ENCODE measurements around the gene TRIM36. TPM values are rescaled to one million over a fixed set of nuclear protein-coding genes. Genes with fewer than 3 reads are reported as not detected.

The TRIM36 gene
- total RNA-seq, 1 experiment from 2014 or later: 2.0 TPM

DNA sequence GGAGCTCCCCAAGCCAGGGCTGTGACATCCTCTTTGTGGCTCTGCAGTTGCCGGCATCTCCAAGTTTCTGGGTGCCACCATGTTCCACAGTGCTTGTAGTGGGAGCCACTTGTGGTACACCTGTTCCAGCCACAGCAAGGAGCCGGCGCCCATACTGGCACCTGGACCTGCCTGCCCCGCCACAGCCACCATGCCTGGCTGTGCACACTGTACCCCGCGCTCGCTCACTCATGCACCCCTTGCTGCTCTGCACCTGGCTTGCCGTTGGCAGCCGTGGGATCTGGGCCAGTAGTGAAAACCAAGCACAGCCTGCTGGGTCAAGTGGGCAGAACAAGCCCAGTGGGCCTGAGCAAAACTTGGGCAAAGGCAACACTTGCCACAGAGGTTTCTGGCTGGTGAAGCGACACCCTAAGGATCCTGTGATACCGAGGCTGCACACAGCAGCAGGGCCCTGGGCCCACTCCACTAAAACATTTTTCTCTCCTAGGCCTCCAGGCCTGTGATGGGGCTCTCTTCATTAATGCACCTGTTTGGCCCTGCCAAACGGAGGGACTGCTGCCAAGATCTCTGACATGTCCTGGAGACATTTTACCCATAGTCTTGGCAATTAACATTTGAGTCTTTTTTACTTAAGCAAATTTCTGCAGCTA is 2.8 kb downstream of the TRIM36 start:
- DNase-seq (ENCODE audit: low spot score): no peak

DNA sequence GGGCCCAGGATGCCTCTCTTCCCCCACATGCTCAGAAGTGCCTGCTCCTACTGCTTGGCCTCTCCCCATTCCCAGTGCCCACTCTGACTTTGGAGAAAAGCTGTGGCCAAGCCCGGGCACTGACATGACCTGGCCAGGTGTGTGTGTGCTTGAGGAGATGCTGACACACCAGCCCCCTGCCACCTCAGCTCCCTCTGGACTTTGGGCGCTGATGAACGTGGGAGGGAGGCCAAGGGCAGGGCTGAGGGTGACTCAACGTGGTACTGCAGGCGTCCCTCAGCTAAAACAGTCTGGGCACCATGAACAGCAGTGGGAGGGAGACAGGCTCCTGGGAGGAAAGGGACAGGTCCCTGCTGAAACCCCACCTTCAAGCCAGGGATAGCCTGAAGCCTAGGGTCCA is 3.9 kb downstream of the TRIM36 start:
- no peak for DNase-seq (ENCODE audit: low spot score)

DNA sequence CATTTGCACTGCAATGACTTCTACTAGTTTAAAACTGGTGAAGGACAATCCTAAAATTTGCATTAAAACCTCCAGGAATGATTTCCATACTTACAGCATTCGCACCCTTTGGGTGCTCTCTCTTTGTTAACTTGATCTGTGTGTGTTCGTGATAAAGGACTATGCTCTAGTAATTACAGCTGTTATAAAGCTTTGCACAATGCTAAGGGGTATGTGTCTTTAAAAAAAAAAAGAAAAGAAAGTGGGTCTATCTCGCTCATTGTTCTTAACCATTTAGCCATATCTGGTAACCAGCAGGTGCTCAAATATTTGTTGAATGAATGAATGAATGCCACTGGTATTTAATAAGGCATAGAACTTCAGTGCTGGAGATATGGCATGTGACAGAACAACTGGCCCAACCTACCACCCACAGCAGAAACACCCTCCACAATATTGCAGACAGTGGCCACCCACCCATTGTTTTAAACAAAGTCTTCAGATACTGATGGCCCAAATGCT is 8.7 kb downstream of the TRIM36 start:
- DNase-seq (ENCODE audit: low spot score): no peak

DNA sequence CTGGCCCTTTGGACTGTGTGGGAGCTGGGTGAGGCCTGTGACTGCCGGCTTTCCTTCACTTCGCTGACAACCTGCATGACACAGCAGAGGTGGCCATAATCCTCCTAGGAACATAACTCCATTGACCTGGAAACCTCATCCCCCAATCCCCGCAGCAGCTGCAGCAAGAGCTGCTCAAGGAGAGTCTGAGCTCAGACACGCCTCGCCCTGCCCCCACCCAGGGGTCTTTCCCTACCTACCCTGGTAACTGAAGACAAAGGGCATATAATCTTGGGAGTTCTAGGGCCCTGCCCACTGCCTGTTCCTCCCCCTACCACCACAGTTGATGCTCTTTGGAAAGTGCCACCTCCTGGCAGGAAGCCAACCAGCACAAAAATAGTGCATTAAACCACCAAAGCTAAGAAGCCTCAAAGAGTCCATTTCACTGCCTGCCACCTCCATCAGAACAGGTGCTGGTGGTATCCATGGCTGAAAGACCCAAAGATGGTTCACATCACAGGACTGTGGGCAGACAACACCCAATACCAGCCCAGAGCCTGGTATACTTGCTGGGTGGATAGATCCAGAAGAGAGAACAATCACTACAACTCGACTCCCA is 18.4 kb downstream of the TRIM36 start:
- DNase-seq (ENCODE audit: low spot score): no peak

DNA sequence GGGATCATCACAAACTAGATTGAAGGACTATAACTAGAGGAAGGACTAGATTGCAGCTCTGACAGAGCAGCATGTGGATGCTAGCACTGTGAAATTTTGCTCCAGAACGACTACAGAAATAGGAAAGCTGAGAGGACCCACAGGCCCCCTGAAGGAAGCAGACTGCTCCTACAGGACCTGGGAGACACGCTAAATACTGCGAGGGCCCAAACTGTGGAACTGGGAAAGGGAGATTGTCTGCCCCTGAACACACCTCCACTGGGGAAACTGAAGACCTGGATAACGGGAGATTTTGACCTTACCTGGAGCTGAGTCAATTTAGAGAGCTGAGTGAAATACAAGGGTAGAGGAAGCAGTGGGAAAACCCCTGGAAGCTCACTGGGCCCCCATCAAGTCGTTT is 19.2 kb downstream of the TRIM36 start:
- DNase-seq (ENCODE audit: low spot score): no peak

DNA sequence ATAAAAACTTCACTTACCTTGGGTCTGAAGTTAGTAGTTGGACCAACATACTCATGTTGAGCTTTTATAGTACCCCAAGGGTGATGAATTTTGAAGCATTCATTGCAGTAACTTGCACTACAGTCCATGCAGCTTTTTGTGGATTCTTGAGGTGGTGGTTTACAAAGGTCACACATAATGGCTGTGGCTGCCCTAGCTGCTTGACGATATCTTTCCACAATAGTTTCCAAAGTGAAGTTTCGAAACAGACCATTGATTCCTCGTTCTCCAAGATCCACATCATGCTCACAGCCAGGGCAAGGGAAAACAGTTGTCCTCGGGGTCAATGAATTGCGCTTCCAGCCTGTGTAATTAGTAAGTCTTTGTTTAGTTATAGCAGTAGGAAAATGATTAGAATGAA is 22.7 kb downstream of the TRIM36 start:
- DNase-seq (ENCODE audit: low spot score): no peak

DNA sequence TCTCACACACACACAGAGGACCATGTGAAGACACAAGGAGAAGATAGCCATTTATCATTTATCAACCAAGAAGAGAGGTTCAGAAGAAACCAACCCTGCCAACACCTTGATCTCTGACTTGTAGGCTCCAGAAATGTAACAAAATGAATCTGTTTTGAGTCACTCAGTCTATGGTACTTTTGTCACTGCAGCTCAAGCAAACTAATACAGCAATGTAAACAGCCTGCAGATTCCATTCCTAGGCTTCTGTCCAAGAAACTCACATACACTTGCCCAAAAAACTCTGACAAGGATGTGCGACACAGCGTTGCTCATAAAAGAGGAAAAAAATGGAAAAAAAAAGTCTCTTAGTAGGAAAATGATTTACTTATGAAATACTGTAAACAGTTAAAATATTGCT is 33.4 kb downstream of the TRIM36 start:
- no peak for DNase-seq (ENCODE audit: low spot score)

DNA sequence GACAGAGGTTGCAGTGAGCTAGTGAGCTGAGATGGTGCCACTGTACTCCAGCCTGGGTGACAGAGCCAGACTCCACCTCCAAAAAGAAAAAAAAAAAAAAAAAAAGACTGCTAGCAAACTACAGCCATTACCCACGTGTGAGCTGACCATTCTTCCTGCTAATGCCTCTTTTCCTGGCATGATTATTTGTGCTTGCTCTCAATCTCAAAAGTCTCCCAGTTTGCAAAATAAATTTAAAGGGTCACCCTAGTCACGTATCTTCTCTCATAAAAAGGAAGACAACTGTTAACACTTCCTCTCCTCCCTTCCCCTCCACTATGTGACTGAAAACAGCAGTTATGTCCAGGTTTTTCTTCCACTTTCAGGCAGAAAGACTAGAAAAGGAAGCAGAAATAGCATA is 37.2 kb downstream of the TRIM36 start:
- no peak for DNase-seq (ENCODE audit: low spot score)

DNA sequence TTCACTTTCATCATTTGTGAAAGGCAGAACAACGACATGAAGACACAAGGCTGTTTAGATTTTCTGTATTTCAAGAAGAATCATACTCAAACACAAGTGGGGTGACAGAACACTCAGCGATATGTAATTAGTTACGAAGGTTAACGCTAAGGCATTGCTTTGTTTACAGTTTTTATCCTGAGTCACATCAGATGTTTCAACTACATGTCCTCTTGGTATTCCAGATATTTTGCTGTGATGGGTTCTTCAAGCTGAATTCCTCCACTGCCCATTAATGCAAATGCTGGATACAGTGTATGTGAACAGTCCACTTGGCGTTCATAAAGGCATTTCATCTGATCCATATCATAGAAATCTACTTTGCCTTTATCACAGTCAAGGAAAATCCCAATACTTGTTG is 43.4 kb downstream of the TRIM36 start:
- no peak for DNase-seq (ENCODE audit: low spot score)

DNA sequence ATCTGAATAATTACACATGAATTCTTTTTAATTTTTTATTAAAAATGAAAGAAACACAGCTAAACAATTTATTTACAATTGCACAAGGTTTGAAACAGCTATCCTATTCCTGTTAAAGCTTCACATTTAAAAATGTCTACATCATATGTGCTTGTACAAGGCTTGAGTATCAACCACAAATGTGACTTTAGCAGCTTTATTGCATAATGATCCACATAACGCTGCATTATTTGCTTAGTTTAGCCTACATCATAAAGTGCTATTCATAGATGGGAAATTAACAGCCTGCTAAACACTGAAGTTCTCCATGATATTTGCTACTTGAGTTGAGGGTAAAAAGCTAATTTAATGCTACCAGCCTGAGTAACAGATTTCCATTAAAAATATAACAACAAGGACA is 45.0 kb downstream of the TRIM36 start:
- DNase-seq (ENCODE audit: low spot score): no peak

DNA sequence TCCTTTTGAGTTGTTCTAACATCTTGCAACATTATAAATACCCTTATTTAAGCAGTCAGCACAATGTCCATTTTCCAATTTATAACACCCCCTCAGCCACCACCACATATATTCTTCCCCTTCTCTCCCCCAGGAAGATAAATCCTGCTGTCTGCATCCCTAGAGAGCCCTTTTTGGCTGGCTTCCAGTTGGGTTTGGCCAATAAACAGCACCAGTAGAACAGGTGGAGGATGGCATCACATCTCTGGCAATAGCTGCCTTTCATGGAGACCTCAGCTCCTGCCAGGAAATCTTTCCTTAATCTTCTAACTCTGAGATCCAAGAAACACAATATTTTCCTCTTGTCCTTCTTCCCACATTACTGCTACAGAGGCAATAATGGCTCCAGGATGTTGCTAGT is 53.7 kb downstream of the TRIM36 start:
- DNase-seq (ENCODE audit: low spot score): no peak

DNA sequence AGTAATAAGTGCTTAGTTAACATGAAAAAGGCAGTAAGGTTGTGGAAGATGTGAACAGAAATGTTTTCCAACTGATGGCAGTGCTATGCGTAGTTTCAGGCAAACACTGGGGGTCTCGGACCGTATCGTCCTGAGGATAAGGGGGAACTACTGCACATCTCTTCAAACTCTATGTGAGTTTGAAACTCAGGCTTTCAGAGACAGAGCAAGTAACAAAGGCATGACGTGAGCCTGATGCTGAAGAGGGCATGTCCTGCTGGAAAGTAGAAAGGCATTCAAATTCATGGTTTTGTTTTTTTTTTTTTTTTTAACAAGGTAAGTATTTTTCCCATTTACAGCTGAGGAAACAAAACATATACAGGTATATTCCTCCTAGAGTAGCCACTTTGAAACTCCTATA is 59.9 kb downstream of the TRIM36 start:
- no peak for DNase-seq (ENCODE audit: low spot score)

DNA sequence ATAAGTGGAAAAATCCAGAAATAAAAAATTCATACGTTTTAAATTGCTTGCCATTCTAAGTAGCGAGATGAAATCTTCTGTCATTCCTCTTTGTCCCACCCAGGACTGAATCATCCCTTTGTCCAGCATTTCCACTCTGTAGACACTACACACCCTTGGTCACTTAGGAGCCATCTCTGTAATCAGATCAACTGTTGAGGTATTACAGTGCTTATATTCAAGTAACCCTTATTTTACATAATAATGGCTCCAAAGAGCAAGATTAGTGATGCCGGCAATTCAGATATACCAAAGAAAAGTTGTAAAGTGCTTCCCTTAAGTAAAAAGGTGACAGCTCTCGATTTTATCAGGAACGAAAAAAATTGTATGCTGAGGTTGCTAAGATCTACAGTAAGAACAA is 60.4 kb downstream of the TRIM36 start:
- no peak for DNase-seq (ENCODE audit: low spot score)

DNA sequence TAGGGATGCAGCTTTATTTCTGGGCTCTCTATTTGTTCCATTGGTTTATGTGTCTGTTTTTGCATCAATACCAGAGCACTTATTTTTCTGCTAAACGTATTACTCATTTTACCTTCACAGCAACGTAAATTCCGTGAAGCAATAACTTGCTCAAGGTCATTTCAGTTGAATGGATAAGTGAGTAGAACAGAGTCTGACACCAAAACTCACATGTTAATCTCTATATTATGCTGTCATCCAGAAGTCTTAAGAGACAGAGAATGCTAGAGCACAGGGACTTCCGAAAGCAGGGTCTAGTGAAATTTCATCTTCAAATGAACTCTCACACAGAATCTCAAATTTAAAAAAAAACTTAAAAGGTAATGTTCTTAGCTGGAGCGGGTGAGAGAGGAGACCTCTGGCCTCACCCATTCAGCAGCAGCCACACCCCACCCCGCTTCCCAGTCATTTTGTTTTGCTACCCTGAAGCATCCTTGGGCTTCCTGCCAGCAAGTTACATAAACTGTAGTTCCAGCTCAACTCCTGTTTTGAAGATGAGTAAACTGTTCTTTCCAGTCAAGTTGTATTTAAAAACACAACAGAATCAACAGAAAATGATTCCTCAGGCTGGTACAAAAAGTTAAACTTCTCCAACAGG is 69.3 kb downstream of the TRIM36 start:
- no peak for DNase-seq (ENCODE audit: low spot score)

DNA sequence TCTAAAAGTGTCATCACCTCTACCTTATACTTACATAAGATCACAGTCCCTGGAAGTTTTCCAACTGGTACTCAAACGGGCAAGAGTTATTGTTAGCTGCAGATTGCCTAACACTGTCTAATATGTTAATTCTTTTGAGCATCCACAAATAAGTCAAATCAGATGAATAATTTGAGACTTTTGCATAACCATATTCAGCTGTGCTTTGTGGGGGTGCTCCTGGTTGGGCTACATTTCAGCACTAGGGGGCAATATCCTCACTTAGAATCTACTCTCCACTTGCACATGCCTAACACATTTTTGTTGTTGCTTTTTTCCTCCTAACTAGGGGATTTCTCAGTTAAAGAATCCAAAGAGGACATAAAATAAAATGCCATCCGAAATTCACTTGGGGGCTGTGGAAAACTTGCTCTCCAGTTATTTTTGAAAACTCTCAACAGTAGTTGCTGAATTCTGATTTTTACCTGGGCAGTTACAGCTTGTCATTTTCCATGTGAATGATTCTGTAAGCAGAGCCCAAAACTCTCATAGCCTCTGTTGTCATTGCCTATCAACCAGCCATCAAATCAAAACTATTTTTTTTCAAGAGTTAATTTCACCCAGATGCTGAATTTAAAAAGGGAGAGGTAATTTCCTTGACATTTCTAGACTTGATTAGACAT is 71.5 kb downstream of the TRIM36 start:
- DNase-seq (ENCODE audit: low spot score): peak; percentile 66

DNA sequence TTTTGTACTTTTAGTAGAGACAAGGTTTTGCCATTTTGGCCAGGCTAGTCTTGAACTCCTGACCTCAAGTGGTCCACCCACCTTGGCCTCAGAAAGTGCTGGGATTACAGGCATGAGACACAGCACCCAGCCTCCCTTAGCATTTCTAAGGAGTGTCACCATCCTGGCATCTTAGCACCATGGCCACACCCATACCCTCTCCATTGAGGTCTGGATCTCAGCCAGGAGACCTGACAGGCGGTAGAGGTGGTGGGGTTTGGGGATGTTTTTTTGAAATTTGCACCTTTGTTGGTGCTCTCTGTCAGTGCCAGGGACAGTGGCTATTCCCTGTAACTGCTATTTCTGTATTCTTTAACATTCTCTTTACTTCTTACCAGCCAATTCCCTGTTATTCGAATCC is 72.5 kb downstream of the TRIM36 start:
- no peak for DNase-seq (ENCODE audit: low spot score)

DNA sequence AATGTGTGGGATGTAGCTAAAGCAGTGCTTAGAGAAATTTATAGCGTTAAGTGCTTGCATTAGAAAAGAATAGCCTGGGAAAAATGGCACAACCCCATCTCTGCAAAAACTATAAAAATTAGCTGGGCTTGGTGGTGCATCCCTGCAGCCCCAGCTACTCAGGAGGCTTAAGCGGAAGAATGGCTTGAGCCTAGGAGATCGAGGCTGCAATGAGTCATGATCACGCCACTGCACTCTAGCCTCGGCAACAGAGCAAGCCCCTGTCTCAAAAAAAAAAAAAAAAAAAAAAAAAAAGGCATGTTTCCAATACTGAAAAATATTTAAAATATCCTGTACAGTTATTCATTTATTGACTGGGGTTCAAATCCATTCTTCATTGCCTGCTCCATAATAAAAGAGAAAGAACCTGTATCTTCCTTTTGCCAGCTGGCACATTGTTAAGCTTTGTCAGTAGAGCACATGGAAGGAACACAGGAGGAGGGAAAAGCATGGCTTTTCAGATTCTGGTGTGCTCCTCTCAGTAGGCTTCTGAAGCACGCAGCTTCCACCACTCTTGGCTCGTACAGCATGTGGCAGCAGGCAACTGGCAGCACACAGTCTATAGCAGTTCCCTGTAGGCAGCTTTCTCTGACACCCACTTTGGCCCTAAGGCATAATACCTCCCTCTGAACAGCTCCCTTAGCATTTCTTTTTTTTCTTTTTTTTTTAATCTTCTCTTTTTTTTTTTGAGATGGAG is 73.5 kb downstream of the TRIM36 start:
- DNase-seq (ENCODE audit: low spot score): no peak

DNA sequence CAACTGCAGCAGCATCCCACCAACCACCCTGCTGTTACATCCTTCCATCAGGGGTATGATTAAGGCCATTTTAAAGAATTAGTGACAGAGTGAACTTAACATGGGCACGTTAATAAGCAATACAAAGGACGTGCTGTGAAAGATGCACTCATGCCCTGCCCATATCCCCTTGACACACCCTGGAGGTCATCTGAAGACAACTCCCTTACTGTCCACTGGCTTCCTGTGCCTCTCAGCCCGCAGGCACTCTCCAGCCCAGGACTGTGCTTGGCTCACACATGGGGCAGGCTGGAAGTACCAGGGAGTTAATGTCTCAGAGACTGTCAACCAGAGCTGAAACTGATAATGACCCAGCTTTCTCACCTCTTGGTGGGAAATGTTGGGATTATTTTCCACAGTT is 81.8 kb downstream of the TRIM36 start:
- DNase-seq (ENCODE audit: low spot score): no peak

DNA sequence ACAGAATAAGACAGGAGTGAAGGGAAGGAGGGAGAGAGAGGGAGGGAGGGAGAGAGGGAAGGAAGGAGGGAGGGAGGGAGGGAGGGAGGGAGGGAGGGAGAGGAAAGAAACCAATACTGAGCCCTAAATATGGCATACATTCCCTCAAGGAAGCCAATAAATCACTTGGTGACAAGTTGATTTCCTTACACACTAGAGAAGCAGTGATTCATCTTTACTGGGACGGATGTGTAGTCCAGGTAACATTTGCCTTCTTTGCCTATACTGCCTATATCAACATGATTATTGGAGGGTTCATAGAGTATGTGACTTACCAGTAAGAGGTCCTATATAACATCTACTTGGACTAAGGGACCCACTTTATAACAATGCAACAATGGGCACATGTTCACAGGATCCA is 83.2 kb downstream of the TRIM36 start:
- no peak for DNase-seq (ENCODE audit: low spot score)

DNA sequence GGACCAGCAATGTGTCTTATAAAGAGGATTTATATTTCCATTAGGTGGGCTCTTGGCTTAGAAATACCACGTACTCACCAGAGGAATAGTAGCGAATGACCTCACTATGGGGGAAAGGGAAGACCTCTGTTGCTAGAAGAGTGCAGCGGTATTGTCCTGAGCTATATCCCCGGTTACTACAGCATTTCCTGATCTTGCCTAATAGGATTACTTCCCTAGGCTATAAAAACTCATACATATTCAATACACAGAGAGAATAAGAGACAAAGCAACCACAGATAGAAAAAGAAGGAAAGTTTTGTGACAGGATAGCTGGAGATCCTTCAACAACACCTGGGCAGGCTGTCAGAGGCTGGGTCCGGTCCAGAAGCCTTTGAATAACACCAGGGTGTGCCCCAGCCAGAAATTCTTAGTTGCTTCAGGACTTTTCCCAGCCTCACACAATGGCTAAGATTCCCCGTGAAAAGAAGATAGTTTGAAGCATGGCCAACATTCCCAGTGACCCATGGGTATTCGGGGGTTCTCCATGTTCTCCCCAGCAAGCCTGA is 85.4 kb downstream of the TRIM36 start:
- no peak for DNase-seq (ENCODE audit: low spot score)

DNA sequence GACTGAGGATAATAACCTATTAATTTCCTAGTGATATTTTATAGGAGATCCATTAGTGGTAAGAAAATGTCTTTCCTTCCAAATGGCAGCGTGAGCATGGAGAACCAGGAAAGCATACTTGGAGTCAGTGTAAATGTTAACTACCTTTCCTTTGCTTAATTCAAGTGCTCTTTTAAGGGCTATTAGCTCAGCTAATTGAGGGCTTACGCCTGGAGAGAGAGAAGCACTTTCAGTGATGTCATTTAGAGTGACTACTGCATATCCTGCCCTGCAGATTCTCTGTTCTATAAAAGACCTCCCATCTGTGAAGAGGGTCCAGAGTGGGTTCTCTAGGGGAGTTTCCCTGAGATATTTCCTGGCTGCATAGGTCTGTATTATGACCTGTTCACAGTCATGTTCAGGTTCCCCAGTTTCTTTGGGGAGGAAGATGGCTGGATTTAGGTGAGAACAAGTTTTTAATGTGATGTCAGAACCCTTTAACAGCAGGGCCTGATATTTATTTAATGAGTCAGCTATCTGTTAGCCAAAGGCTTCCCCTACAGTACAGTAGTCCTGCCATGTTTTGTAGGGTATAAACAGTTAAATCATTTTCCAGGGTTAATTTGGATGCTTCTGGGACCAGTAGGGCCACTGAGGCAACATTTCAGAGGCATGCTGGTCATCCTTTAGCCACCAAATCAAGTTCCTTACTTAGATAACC is 89.6 kb downstream of the TRIM36 start:
- no peak for DNase-seq (ENCODE audit: low spot score)

Data from HT-29 (cell line).